ENCODE data around the gene JMJD1C.
A peak's percentile ranks its signal among the peaks of the same experiment; 100 is the strongest.

The JMJD1C gene

DNA sequence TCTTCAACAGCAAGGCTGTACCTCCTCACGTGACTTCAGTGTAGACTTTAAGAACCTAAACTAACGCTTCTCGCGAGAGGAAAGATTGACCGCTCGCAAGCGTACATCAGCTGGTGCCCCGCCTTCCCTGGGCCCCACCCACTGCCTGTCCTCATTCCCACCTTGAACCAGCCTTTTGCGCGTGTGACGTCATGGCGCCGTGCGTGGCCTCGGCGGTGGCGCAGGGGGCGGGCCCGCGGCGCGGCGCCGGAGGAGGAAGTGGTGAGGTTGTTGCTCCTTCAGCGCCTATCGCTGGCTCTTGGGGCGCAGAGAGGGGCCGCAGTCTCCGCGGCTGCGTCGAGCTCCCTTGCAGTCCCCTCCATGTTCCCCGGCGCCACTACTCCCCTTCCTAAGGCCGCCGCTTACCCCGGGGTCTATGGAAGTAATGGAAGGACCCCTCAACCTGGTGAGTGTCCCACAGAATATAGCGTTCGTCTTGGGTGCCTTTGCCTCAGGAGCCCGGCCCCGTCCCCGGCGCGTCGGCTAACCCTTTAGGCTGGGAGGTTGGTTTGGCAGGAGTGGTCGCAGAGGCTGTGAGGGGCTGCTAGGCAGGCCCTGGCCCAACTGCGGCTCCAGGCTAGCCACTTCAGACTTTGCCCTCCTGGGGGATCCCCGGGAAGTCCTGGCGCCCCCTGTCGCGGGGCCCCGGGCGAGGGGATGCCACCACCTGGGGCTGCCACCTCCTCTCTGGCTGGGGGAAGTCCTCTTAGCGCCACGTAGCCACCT, 332.5 kb downstream of the JMJD1C start, which contains the start of gene NRBF2:
Gene NRBF2, plus strand, starts transcription at position 273 of the 765 bp plus-strand sequence. Its CDS starts 143 bp downstream, at position 416.
- peak within 1 kb of the TSS; percentile 66 for H3K27ac ChIP-seq (ENCODE audit: low read length)
- no peaks in the 10 kb centered on the region for H3K36me3 ChIP-seq (ENCODE audit: control insufficient read depth in 1 of 2, insufficient read depth in 2 of 2, low read length in 2 of 2)
- no peaks in the 10 kb centered on the region for H3K27me3 ChIP-seq (ENCODE audit: low read depth, low read length)
- peaks cover 0 to 18% of the 10 kb centered on the region in 2 donors for H3K4me1 ChIP-seq (ENCODE audit: control insufficient read depth in 1 of 2, insufficient read depth in 2 of 2, low read length in 2 of 2)
- no peaks in the 10 kb centered on the region for H3K9me3 ChIP-seq (ENCODE audit: control insufficient read depth in 1 of 2, low read length in 2 of 2)
- H3K4me3 ChIP-seq (ENCODE audit: low read depth in 1 of 2, low read length in 2 of 2), result peak within 1 kb of the TSS; percentile 69 to 95

DNA sequence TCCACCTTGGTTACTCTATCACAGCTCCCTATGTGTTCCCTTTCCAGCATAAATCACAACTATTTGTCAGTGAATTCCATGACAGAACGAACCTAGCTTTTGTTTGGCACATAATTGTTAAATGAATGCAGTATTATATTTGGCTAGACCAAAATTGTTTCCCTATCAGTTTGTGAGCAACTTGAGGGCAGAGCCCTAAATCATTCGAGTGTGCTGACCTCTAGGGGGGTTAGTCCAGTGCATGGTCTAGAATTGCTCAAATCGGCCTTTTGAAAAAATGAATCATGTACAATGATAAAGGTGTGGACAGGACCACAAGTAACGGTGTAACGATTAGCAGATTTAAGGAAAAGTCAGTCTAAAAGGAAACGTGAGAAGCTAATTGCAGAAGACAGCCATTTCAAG, 333.1 kb downstream of the JMJD1C start:
- Histone ChIP-seq H3K27ac (ENCODE audit: low read length) (no peak overlapping the region), H3K4me1 (ENCODE audit: control insufficient read depth in 1 of 2, insufficient read depth in 2 of 2, low read length in 2 of 2) (peaks cover 0 to 18% of the 10 kb centered on the region in 2 donors), H3K9me3 (ENCODE audit: control insufficient read depth in 1 of 2, low read length in 2 of 2) (no peaks in the 10 kb centered on the region), H3K36me3 (ENCODE audit: control insufficient read depth in 1 of 2, insufficient read depth in 2 of 2, low read length in 2 of 2) (no peaks in the 10 kb centered on the region), H3K27me3 (ENCODE audit: low read depth, low read length) (no peaks in the 10 kb centered on the region), H3K4me3 (ENCODE audit: low read depth in 1 of 2, low read length in 2 of 2) (peak overlapping the region; percentile 69 to 95)

DNA sequence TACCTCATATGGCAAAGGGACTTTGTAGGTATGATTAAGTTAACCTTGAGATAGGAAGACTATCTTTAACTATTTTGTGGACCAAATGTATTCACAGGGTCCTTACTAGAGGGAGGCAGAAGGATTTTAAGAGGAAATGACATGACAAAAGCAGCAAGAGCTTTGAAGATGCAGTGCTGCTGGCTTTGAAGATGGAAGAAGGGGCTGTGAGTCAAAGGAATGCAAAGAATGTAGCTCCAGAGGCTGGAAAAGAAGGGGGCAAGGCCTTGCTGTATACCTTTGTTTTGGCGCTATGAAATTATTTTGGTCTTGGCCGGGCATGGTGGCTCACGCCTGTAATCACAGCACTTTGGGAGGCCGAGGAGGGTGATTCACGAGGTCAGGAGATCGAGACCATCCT, 335.9 kb downstream of the JMJD1C start:
- no peaks in the 10 kb centered on the region for H3K27me3 ChIP-seq (ENCODE audit: low read depth, low read length)
- no peak overlapping the region for H3K4me3 ChIP-seq (ENCODE audit: low read depth in 1 of 2, low read length in 2 of 2)
- H3K36me3 ChIP-seq (ENCODE audit: control insufficient read depth in 1 of 2, insufficient read depth in 2 of 2, low read length in 2 of 2), result no peaks in the 10 kb centered on the region
- H3K9me3 ChIP-seq (ENCODE audit: control insufficient read depth in 1 of 2, low read length in 2 of 2), result no peaks in the 10 kb centered on the region
- H3K27ac ChIP-seq (ENCODE audit: low read length), result no peak overlapping the region
- H3K4me1 ChIP-seq (ENCODE audit: control insufficient read depth in 1 of 2, insufficient read depth in 2 of 2, low read length in 2 of 2), result peaks cover 0 to 15% of the 10 kb centered on the region in 2 donors

DNA sequence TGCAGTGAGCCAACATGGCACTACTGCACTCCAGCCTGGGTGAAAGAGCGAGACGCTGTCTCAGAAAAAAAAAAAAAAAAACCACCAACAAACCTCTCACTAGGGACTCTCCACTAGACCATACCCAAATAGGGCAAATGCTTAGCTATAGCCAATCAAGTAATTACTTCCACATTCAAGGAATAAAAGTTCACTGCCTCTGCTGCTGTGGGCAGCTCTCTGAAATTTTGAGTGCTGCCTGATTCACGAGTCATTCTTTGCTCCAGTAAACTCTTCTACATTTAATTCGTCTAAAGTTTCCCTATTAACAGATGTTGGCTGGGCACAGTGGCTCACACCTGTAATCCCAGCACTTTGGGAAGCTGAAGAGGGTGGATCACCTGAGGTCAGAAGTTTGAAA, 337.3 kb downstream of the JMJD1C start:
- Histone ChIP-seq H3K4me1 (ENCODE audit: control insufficient read depth in 1 of 2, insufficient read depth in 2 of 2, low read length in 2 of 2) (peaks cover 0 to under 1% of the 10 kb centered on the region in 2 donors), H3K27me3 (ENCODE audit: low read depth, low read length) (no peaks in the 10 kb centered on the region), H3K27ac (ENCODE audit: low read length) (no peak overlapping the region), H3K36me3 (ENCODE audit: control insufficient read depth in 1 of 2, insufficient read depth in 2 of 2, low read length in 2 of 2) (no peaks in the 10 kb centered on the region), H3K4me3 (ENCODE audit: low read depth in 1 of 2, low read length in 2 of 2) (no peak overlapping the region), H3K9me3 (ENCODE audit: control insufficient read depth in 1 of 2, low read length in 2 of 2) (no peaks in the 10 kb centered on the region)

DNA sequence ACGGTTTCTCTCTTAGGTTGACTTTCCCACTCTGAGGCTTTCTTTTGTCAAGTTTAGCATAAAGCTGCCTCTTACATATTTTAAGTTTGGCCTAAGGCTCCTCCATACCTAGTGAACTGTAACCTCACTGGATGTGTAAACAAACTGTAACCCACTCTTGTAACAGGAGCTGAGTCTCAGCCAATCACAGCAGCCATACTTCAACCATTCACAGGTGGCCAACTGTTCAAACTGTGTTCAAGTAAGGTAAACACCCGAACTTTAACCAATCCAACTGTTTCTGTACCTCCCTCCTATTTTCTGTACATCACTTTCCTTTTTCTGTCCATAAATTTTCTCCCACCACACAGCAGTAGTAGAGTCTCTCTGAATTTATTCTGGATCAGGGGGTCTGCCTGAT, 340.3 kb downstream of the JMJD1C start:
- no peaks in the 10 kb centered on the region for H3K36me3 ChIP-seq (ENCODE audit: control insufficient read depth in 1 of 2, insufficient read depth in 2 of 2, low read length in 2 of 2)
- no peaks in the 10 kb centered on the region for H3K27me3 ChIP-seq (ENCODE audit: low read depth, low read length)
- no peaks in the 10 kb centered on the region for H3K9me3 ChIP-seq (ENCODE audit: control insufficient read depth in 1 of 2, low read length in 2 of 2)
- H3K27ac ChIP-seq (ENCODE audit: low read length), result no peak overlapping the region
- H3K4me1 ChIP-seq (ENCODE audit: control insufficient read depth in 1 of 2, insufficient read depth in 2 of 2, low read length in 2 of 2), result peaks cover 0 to under 1% of the 10 kb centered on the region in 2 donors
- H3K4me3 ChIP-seq (ENCODE audit: low read depth in 1 of 2, low read length in 2 of 2), result no peak overlapping the region

DNA sequence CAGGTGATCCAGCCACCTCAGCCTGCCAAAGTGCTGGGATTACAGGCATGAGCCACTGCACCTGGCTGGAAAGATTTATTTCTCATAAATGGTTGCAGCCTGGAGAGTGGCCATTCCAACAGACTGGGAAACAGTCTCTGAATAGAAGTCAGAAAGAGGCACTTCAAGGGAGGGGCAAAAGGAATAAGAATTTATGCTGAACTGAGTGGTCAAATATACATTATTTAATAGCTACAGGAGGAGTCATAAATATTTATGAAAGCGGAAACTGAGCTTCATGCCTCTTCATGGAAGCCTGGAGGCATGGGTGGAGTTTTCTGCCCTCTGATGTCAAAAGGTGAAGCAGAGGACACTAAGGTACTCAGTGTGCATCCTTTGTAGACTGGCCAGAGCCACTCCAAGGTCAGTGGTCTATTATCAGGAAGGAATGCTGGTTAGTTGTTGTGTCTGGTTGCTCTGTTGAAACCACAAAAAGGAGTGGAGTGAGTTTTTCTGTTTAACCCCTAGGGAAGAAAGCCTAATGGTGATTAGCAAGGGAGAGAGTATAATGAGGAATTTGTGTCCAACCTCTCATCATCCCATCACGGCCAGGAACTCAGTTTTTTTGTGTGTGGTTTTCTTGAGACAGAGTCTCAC, 341.9 kb downstream of the JMJD1C start:
- no peak overlapping the region for H3K4me3 ChIP-seq (ENCODE audit: low read depth in 1 of 2, low read length in 2 of 2)
- no peak overlapping the region for H3K27ac ChIP-seq (ENCODE audit: low read length)
- H3K27me3 ChIP-seq (ENCODE audit: low read depth, low read length), result no peaks in the 10 kb centered on the region
- no peaks in the 10 kb centered on the region for H3K36me3 ChIP-seq (ENCODE audit: control insufficient read depth in 1 of 2, insufficient read depth in 2 of 2, low read length in 2 of 2)
- peaks cover 0 to 4% of the 10 kb centered on the region in 2 donors for H3K4me1 ChIP-seq (ENCODE audit: control insufficient read depth in 1 of 2, insufficient read depth in 2 of 2, low read length in 2 of 2)
- no peaks in the 10 kb centered on the region for H3K9me3 ChIP-seq (ENCODE audit: control insufficient read depth in 1 of 2, low read length in 2 of 2)

DNA sequence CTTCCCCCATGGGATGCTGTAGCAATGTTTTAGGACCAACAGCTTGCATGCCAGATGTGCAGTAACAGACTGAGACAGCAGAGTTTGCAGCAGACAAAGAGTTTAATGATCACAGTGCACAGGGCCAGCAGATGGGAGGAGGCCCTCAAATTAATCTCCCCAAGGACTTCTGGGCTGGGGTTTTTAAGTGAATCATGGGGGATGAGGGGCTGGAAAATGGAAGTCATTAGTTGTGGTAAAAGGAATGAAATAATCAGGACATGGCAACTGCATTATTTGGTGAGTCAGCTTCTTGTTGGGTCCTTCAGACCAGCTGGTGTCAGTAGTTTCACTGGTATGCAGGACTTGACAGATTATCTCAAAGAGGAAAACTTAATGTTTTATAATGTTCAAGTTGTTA, 345.2 kb downstream of the JMJD1C start:
- Histone ChIP-seq H3K9me3 (ENCODE audit: control insufficient read depth in 1 of 2, low read length in 2 of 2) (no peaks in the 10 kb centered on the region), H3K4me3 (ENCODE audit: low read depth in 1 of 2, low read length in 2 of 2) (no peak overlapping the region), H3K27ac (ENCODE audit: low read length) (no peak overlapping the region), H3K36me3 (ENCODE audit: control insufficient read depth in 1 of 2, insufficient read depth in 2 of 2, low read length in 2 of 2) (no peaks in the 10 kb centered on the region), H3K27me3 (ENCODE audit: low read depth, low read length) (no peaks in the 10 kb centered on the region), H3K4me1 (ENCODE audit: control insufficient read depth in 1 of 2, insufficient read depth in 2 of 2, low read length in 2 of 2) (peaks cover 0 to 4% of the 10 kb centered on the region in 2 donors)

DNA sequence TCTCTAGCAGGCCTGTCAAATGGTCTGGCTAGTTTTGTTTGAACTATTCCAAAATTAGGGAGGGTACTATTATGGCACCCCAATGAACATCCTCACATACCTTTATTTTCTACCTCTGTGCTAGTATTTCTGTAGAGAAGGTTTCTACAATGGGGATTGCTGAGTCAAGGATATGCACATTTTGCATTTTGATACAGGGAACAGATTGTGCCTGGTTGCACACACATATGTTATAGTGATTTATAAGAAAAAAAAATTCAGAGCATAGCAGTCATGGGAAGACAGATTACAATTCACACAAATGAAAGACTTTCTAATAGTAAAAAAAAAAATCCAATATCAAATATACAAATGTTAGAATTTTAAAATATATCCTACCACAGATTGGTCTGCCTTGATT, 346.7 kb downstream of the JMJD1C start:
- H3K27me3 ChIP-seq (ENCODE audit: low read depth, low read length), result no peaks in the 10 kb centered on the region
- H3K36me3 ChIP-seq (ENCODE audit: control insufficient read depth in 1 of 2, insufficient read depth in 2 of 2, low read length in 2 of 2), result no peaks in the 10 kb centered on the region
- H3K27ac ChIP-seq (ENCODE audit: low read length), result no peak overlapping the region
- H3K4me3 ChIP-seq (ENCODE audit: low read depth in 1 of 2, low read length in 2 of 2), result no peak overlapping the region
- H3K4me1 ChIP-seq (ENCODE audit: control insufficient read depth in 1 of 2, insufficient read depth in 2 of 2, low read length in 2 of 2), result peaks cover 0 to 4% of the 10 kb centered on the region in 2 donors
- H3K9me3 ChIP-seq (ENCODE audit: control insufficient read depth in 1 of 2, low read length in 2 of 2), result no peaks in the 10 kb centered on the region

All from muscle layer of duodenum (tissue), 2 donors.